Adrenal gland (tissue), 12 donors: Measurements from ENCODE around the gene BOD1L2. TPM values are rescaled to one million over a fixed set of nuclear protein-coding genes. Genes with fewer than 3 reads are reported as not detected.

Experiments
- DNase-seq, 7 donors: peaks; one replicate each; pipeline ENCODE4 v3.0.0-alpha.2; 2019 to 2020
- H3K27ac ChIP-seq, 5 donors: fragments of 200-600 bp; sonication (generic) in 4 of 5; 1 replicate in 3 of 5; 2 replicates in 2 of 5; pipeline versions ENCODE4 v1.5.1 to v1.8.0; 2016 to 2020; ENCODE audit warnings: mild to moderate bottlenecking in 1 of 5
- H3K27me3 ChIP-seq: fragments of 200-600 bp; 2 replicates; pipeline ENCODE4 v1.8.0; 2021
- H3K36me3 ChIP-seq, 2 donors: fragments of 200-600 bp; replicated peaks in 1 of 2; 1 replicate in 1 of 2; 2 replicates in 1 of 2; pipeline versions ENCODE4 v1.5.1 to v1.8.0; 2018 to 2022
- H3K4me1 ChIP-seq, 2 donors: fragments of 200-600 bp; replicated peaks in 1 of 2; 1 replicate in 1 of 2; 2 replicates in 1 of 2; pipeline versions ENCODE4 v1.5.1 to v1.8.0; 2018 to 2021
- H3K4me3 ChIP-seq, 4 donors: fragments of 200-600 bp; sonication (generic) in 3 of 4; one replicate each; pipeline ENCODE4 v1.5.1; 2016 to 2018
- H3K9me3 ChIP-seq, 3 donors: fragments of 200-600 bp; sonication (generic) in 1 of 3; replicated peaks in 1 of 3; 1 replicate in 2 of 3; 2 replicates in 1 of 3; pipeline versions ENCODE4 v1.5.1 to v1.8.0; 2016 to 2021
- POLR2A ChIP-seq, 2 donors: fragments of 450-650 bp; IDR thresholded peaks; one replicate each; pipeline ENCODE4 v1.6.1; 2017; ENCODE audit warnings: antibody characterized with exemption in 2 of 2, mild to moderate bottlenecking in 2 of 2, moderate library complexity in 1 of 2
- WGBS, 4 donors: extraction: QIAGEN DNeasy Blood & Tissue Kit in 2 of 4; methylation state at CpG; one replicate each; pipeline versions ENCODE4 v1.1.5 to v1.1.7; 2013 to 2017; 5-methylcytosine and 5-hydroxymethylcytosine counted together
- intact Hi-C, 2 donors: fragments of 100-400 bp; cut with DNase I; formaldehyde crosslinking; loops; one replicate each; pipeline versions ENCODE4 v1.14.1 to v1.15.0; 2022 to 2023
- polyA plus RNA-seq, 3 donors: library from polyadenylated mRNA; stranded (reverse); fragments of 200-250 nt in 2 of 3; fragments of 350-450 nt in 1 of 3; fragmentation: Illumina TruSeq in 1 of 3; extraction: RNeasy Lipid Tissue Mini Kit (QIAGEN cat#74804) in 1 of 3; gene quantifications; one replicate each; pipeline ENCODE4 v1.2.3, GENCODE V29; 2013 to 2014
- total RNA-seq, 9 donors: library from RNA; depleted of rRNA in 4 of 9; stranded (reverse); fragments of >200 nt in 4 of 9; fragments of 120-200 nt in 1 of 9; fragmentation: NEBNext Ultra II Directional in 1 of 9; extraction: Animal tissue kit (Norgen Biotek cat#: 25700) in 1 of 9; gene quantifications; one replicate each; pipeline versions ENCODE4 v1.1.0 to v1.2.4, GENCODE V29; 2013 to 2023
- TF ChIP-seq, protein P1 (sequence below), 6 experiments: fragments of 450-650 bp in 4 of 6; fragments of 200-600 bp in 2 of 6; sonication (generic) in 1 of 6; IDR thresholded peaks; 1 replicate in 5 of 6; 2 replicates in 1 of 6; pipeline versions ENCODE4 v1.5.1 to v1.8.0; 2016 to 2021; ENCODE audit warnings: antibody characterized with exemption in 6 of 6, mild to moderate bottlenecking in 2 of 6, moderate library complexity in 1 of 6
- donor health status: healthy with polysubstance abuse.
- donor health status: Bipolar disorder and iron deficiency.
- donor health status: DM: yes; HTN: yes; CAD: no.
- donor health status: DM: no; HTN: no; CAD: no.
- donor health status: DM: no; HTN: no; CAD: no.
- donor health status: DM: yes; HTN: yes; CAD: no.

BOD1L2 gene
- total and polyA plus RNA-seq, 12 donors, result not detected

DNA sequence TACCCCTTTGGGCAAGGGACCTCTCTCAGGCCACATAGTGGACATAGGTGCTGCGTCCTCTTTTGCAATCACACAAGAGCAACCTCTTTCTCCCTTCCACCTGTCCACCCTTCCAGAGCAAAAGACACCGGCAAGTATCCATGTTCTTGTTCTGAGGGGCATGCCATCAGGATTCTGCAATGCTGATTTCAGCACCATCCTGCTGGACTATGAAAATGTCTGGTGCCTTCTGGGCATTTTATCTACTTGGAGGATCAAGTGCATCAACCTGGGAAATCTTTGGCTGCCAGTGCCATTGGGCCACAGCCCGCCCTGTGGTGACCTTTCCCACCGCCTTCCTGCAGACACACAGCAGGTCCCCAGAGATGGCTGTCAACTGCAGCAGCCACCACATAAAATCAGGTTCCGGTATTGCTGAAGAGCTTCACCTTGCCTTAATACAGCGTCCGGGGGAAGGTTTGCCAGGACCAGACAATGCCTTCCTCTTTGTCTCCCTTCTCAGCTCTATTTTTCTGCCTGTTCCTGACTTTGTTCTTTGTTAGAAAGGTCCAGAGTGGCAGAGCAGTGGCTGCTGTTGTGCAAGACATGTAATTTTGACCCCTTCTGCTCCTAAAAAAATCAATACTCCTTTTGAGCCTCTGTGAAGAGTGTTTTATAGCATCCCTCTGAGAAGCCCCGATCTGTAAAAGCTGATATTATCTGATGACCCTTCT lies 18.5 kb upstream of the BOD1L2 start:
- no peak overlapping the region for H3K4me3 ChIP-seq
- intact Hi-C loops, result no loop called here
- no peaks in the 10 kb centered on the region for H3K36me3 ChIP-seq
- no peaks in the 10 kb centered on the region for H3K4me1 ChIP-seq
- 71 to 78% (median 75%) methylated on average over 8 of the region's 8 CpGs for WGBS, 4 donors
- H3K9me3 ChIP-seq, result no peaks in the 10 kb centered on the region
- no peak for DNase-seq
- TF ChIP-seq, protein P1, sequence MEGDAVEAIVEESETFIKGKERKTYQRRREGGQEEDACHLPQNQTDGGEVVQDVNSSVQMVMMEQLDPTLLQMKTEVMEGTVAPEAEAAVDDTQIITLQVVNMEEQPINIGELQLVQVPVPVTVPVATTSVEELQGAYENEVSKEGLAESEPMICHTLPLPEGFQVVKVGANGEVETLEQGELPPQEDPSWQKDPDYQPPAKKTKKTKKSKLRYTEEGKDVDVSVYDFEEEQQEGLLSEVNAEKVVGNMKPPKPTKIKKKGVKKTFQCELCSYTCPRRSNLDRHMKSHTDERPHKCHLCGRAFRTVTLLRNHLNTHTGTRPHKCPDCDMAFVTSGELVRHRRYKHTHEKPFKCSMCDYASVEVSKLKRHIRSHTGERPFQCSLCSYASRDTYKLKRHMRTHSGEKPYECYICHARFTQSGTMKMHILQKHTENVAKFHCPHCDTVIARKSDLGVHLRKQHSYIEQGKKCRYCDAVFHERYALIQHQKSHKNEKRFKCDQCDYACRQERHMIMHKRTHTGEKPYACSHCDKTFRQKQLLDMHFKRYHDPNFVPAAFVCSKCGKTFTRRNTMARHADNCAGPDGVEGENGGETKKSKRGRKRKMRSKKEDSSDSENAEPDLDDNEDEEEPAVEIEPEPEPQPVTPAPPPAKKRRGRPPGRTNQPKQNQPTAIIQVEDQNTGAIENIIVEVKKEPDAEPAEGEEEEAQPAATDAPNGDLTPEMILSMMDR (IDR thresholded peaks at IDR 0.05), result no peak
- TF ChIP-seq POLR2A (IDR thresholded peaks at IDR 0.05), result no peak
- H3K27ac ChIP-seq, result no peak overlapping the region
- H3K27me3 ChIP-seq, result peaks cover 4% of the 10 kb centered on the region

DNA sequence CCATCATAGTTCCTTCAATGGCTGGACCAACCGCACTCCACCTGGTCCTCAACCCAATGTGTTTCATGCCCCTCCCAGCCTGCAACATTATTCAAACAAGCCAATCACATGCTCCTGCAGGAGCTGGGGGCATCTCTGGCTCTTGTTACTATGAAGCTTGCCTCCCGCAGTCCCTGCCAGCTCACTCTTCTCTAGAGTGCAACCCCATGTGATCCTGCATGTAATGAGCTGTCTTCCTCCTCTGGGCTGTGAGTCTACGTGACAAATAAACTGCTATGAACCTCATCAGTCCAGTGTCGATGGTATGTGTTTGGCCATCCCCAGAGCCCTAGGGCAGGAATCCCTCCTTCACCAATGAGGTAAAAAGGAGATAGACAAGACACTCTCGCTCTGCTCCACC lies 15.8 kb upstream of the BOD1L2 start:
- intact Hi-C loops, result no loop called here
- H3K36me3 ChIP-seq, result no peaks in the 10 kb centered on the region
- DNase-seq, result no peak
- WGBS, 4 donors, result 69 to 76% (median 70%) methylated on average over 5 of the region's 5 CpGs
- H3K9me3 ChIP-seq, result no peaks in the 10 kb centered on the region
- H3K27me3 ChIP-seq, result peaks cover 4% of the 10 kb centered on the region
- TF ChIP-seq POLR2A (IDR thresholded peaks at IDR 0.05), result no peak
- TF ChIP-seq, protein P1 (IDR thresholded peaks at IDR 0.05), result no peak
- H3K27ac ChIP-seq, result no peak overlapping the region
- H3K4me1 ChIP-seq, result no peaks in the 10 kb centered on the region
- H3K4me3 ChIP-seq, result no peak overlapping the region

DNA sequence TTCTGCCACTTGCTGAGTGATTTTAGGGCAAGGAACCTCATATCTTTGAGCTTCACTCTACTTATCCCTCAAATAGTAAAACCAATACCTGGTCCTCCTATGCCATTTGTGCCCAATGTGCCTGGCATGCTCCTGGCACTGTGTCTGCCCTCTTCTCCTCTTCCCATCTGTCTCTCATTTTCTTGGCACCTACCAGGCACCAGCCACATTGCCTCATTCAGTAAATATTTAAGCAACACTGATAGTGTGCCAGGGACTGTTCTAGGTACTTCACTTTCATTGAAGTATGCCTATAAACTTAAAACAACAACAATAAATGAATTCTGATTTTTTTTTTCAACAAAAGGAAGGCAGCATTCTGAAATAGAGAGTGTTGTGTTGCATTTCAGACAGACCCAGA lies 15.1 kb upstream of the BOD1L2 start:
- intact Hi-C loops, result no loop called here
- no peak for TF ChIP-seq POLR2A (IDR thresholded peaks at IDR 0.05)
- TF ChIP-seq, protein P1 (IDR thresholded peaks at IDR 0.05), result no peak
- Histone ChIP-seq H3K27ac (no peak overlapping the region), H3K36me3 (no peaks in the 10 kb centered on the region), H3K9me3 (no peaks in the 10 kb centered on the region), H3K27me3 (no peaks in the 10 kb centered on the region), H3K4me1 (no peaks in the 10 kb centered on the region), H3K4me3 (no peak overlapping the region)
- no peak for DNase-seq

DNA sequence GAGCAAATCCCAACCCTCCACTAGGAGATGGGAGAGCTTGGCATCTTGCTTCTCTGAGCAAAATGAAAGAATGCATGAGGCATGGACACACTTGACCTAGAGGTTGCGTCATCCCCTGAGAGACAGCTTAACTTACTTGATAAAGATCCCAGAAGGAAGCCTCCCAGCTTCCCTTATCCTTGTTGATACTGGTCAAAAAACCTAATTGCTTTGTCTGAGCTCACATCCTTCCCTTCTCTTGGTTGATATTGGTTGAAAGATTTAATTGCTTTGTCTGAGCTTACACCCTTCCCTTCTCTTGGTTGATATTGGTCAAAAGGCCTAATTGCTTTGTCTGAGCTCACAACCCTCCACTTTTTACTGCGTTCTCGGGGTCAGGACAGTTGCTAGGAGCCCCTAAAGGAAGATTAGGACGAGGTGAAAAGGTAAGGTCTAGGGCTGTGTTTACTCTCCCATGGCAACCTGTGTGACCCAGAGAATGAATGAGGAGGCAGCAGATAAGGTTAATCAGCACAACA lies 12.2 kb upstream of the BOD1L2 start:
- Histone ChIP-seq H3K27me3 (no peaks in the 10 kb centered on the region), H3K27ac (no peak overlapping the region), H3K9me3 (no peaks in the 10 kb centered on the region), H3K4me1 (no peaks in the 10 kb centered on the region), H3K4me3 (no peak overlapping the region), H3K36me3 (no peaks in the 10 kb centered on the region)
- intact Hi-C loops, result no loop called here
- WGBS, 4 donors, result 36 to 46% (median 40%) methylated on average over 4 of the region's 4 CpGs
- TF ChIP-seq POLR2A (IDR thresholded peaks at IDR 0.05), result no peak
- no peak for DNase-seq

DNA sequence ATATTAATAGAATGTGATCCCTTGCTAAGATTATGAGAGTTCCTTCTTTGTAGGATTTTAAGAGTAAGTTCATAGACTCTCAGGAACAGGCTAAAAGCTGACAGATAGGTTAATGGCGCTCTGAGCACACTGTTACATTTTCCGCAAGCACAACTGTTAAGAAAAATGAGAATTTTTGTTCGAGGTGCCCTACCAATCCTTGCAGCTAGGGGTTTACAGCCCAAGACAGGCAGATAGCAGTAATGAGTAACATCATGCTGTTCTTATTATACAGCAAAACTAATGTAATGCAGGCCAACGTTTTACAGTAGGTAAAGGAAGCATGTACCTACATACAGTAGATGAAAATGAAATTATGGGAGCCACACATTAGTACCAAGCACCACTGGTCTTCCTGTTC lies 11.2 kb upstream of the BOD1L2 start:
- Histone ChIP-seq H3K27me3 (no peaks in the 10 kb centered on the region), H3K27ac (no peak overlapping the region), H3K36me3 (no peaks in the 10 kb centered on the region), H3K4me3 (no peak overlapping the region), H3K9me3 (no peaks in the 10 kb centered on the region), H3K4me1 (no peaks in the 10 kb centered on the region)
- no peak for DNase-seq
- WGBS, 4 donors, result 49 to 56% (median 51%) methylated on average over 4 of the region's 4 CpGs
- intact Hi-C loops, result no loop called here
- no peak for TF ChIP-seq POLR2A (IDR thresholded peaks at IDR 0.05)
- TF ChIP-seq, protein P1 (IDR thresholded peaks at IDR 0.05), result no peak
